GM21717 (cell line): ENCODE results near the gene PLEKHA4.

ENCODE experiments used
- ATAC-seq: cut with Tn5 transposase; IDR thresholded peaks from one replicate; pipeline ENCODE4 v1.9.1; 2021; ENCODE audit warnings: mild to moderate bottlenecking, moderate library complexity; ENCODE audit not compliant: unreplicated experiment

The PLEKHA4 gene

GRCh38 chr19:48830965-48831364 lies 37.5 kb downstream of the PLEKHA4 start:
- ATAC-seq, result no peak

- no peak for ATAC-seq
Observed at GRCh38 chr19:48830088-48830487, 38.3 kb downstream of the PLEKHA4 start.

- ATAC-seq, result no peak
Observed at GRCh38 chr19:48826606-48827020, 41.8 kb downstream of the PLEKHA4 start.

GRCh38 chr19:48822514-48822913 lies 45.9 kb downstream of the PLEKHA4 start:
- no peak for ATAC-seq

- no peak for ATAC-seq
Observed at GRCh38 chr19:48821633-48822032, 46.8 kb downstream of the PLEKHA4 start.

- no peak for ATAC-seq
Observed at GRCh38 chr19:48819366-48819816, 49.0 kb downstream of the PLEKHA4 start.

GRCh38 chr19:48818234-48818820 lies 50.1 kb downstream of the PLEKHA4 start:
- ATAC-seq, result no peak

GRCh38 chr19:48817585-48818124 lies 50.8 kb downstream of the PLEKHA4 start:
- no peak for ATAC-seq

- ATAC-seq, result no peak
Observed at GRCh38 chr19:48815870-48816501, 52.4 kb downstream of the PLEKHA4 start.

- ATAC-seq, result no peak
Observed at GRCh38 chr19:48814895-48815294, 53.5 kb downstream of the PLEKHA4 start.

GRCh38 chr19:48813123-48813913 lies 55.1 kb downstream of the PLEKHA4 start:
- no peak for ATAC-seq

- ATAC-seq, result no peak
Observed at GRCh38 chr19:48812094-48812929, 56.1 kb downstream of the PLEKHA4 start.

- no peak for ATAC-seq
Observed at GRCh38 chr19:48810151-48810550, 58.3 kb downstream of the PLEKHA4 start.

- no peak for ATAC-seq
Observed at GRCh38 chr19:48807590-48808308, 60.7 kb downstream of the PLEKHA4 start.

GRCh38 chr19:48806818-48807589 lies 61.4 kb downstream of the PLEKHA4 start:
- ATAC-seq, result no peak

GRCh38 chr19:48806518-48806817 lies 61.9 kb downstream of the PLEKHA4 start:
- ATAC-seq, result no peak

- ATAC-seq, result no peak
Observed at GRCh38 chr19:48805452-48805851, 63.0 kb downstream of the PLEKHA4 start.

GRCh38 chr19:48804496-48804895 lies 63.9 kb downstream of the PLEKHA4 start:
- no peak for ATAC-seq

GRCh38 chr19:48802623-48803022 lies 65.8 kb downstream of the PLEKHA4 start:
- no peak for ATAC-seq
